ENCODE data around the gene NUMB.

NUMB gene

DNA sequence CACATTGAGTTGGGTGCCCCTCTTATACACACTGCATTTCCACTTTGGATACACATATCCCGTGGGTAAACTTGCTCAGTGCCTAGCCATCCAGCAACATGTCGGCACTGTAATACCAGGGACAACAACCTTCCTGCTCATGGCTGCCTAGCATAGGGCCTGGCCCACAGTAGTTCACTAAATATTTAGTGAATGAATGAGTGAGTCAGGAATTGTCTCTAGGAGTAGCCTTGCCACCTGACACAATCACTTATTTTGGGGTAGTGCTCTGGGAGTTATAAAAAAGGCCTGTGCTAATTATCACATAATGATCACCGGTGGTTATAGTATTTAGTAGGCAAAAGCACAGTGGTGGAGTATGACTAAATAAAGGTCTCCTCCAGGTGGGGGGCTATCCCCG lies 8.5 kb upstream of the NUMB start:
- no peaks in the 10 kb centered on the region for H3K9me3 ChIP-seq (ENCODE audit: control extremely low read depth in 1 of 5, control insufficient read depth in 4 of 5, insufficient read depth in 2 of 5, low read depth in 1 of 5, low read length in 4 of 5)
- ChIA-PET POLR2A (interaction anchor here (0.7 kb wide), 1 partner anchor 273 kb away, joined by 5 read pairs; no protein-coding TSS in a partner anchor), CTCF (interaction anchor here (0.8 to 3.4 kb wide), 5 partner anchors 10 to 235 kb away, joined by 3 to 17 read pairs (median 3); no protein-coding TSS in a partner anchor)
- no peak overlapping the region for H3K4me3 ChIP-seq (ENCODE audit: control insufficient read depth in 1 of 7, extremely low read depth in 1 of 7, insufficient read depth in 4 of 7, low read depth in 2 of 7, low read length in 6 of 7)
- no peaks in the 10 kb centered on the region for H3K27me3 ChIP-seq (replicated peaks in 2 of 5; ENCODE audit: control insufficient read depth in 4 of 5, insufficient read depth in 5 of 5, low read length in 4 of 5)
- no peak for DNase-seq
- H3K4me1 ChIP-seq (ENCODE audit: control extremely low read depth in 1 of 4, control insufficient read depth in 4 of 4, insufficient read depth in 4 of 4, low read length in 3 of 4) = peaks cover 14 to 53% (median 36%) of the 10 kb centered on the region in 4 experiments
- no peak overlapping the region for H3K27ac ChIP-seq (ENCODE audit: insufficient read depth in 1 of 2, low read depth in 1 of 2, low read length in 2 of 2, poor library complexity in 1 of 2, severe bottlenecking in 2 of 2)
- WGBS (ENCODE audit: insufficient coverage) = 100% methylated on average over 2 of the region's 4 CpGs
- H3K36me3 ChIP-seq (ENCODE audit: control insufficient read depth in 4 of 4, insufficient read depth in 4 of 4, low read length in 3 of 4) = no peaks in the 10 kb centered on the region

DNA sequence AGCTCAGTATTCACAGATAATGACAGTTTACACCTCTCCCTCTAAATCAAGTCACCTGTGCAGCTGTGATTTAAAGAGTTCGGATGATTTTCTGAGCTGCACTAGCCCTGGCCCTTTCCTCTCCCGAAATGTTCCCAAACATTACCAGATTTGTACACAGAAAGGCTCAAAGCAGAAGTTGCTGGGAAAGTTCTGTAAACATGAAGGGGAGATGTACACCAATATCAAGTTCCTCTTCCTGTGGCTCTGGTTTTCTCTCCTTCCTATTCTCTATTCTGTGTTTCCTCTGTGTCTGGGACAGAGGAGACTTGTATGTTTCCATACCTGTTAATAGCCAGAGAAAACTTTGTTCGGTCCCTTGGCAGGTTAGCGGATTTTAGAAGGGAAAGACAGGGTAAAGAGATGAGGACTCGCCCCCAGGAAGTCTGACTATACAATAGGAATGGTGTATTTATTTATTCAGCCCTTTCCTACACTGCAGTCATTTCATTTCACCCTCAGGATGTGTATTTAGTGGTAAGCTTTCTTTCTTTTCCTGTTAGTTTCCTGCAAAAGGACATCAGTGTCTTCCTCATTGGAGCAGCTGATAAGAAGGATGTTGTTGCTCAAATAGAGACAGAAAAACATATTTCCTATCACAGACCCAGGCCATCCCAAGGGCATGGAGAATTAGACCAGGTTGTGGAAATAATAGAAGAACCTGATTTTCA lies 7.6 kb upstream of the NUMB start:
- peak in 2 of 3 donors; percentile 48 to 54 for DNase-seq
- Histone ChIP-seq H3K27me3 (replicated peaks in 2 of 5; ENCODE audit: control insufficient read depth in 4 of 5, insufficient read depth in 5 of 5, low read length in 4 of 5) (no peaks in the 10 kb centered on the region), H3K4me3 (ENCODE audit: control insufficient read depth in 1 of 7, extremely low read depth in 1 of 7, insufficient read depth in 4 of 7, low read depth in 2 of 7, low read length in 6 of 7) (peak overlapping the region in 3 of 7 experiments; percentile 26 to 56 (median 39)), H3K27ac (ENCODE audit: insufficient read depth in 1 of 2, low read depth in 1 of 2, low read length in 2 of 2, poor library complexity in 1 of 2, severe bottlenecking in 2 of 2) (no peak overlapping the region), H3K36me3 (ENCODE audit: control insufficient read depth in 4 of 4, insufficient read depth in 4 of 4, low read length in 3 of 4) (no peaks in the 10 kb centered on the region), H3K4me1 (ENCODE audit: control extremely low read depth in 1 of 4, control insufficient read depth in 4 of 4, insufficient read depth in 4 of 4, low read length in 3 of 4) (peaks cover 17 to 62% (median 42%) of the 10 kb centered on the region in 4 experiments), H3K9me3 (ENCODE audit: control extremely low read depth in 1 of 5, control insufficient read depth in 4 of 5, insufficient read depth in 2 of 5, low read depth in 1 of 5, low read length in 4 of 5) (no peaks in the 10 kb centered on the region)
- ChIA-PET CTCF (interaction anchor here (0.8 to 3.4 kb wide), 5 partner anchors 11 to 234 kb away, joined by 3 to 17 read pairs (median 3); no protein-coding TSS in a partner anchor), POLR2A (no interaction called here)
- 0% methylated on average over 1 of the region's 5 CpGs for WGBS (ENCODE audit: insufficient coverage)

DNA sequence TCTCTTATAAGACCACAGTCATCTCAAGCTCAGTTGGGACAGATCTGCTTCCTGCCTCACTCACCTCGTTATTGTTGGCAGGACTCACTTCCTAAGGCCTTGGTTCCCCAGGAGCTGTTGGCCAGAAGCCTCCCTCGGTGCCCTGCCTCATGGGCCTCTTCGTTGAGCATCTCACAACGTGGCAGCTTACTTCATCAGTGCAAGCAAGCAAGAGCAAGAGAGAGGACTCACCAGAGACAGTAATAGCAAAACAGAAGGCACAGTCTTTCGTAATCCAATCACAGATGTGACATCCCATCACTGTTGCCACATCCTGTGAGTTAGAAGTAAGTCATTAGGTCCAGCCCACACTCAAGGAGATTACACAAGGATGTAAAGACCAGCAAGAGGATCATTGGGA lies 5.1 kb upstream of the NUMB start:
- H3K27me3 ChIP-seq (replicated peaks in 2 of 5; ENCODE audit: control insufficient read depth in 4 of 5, insufficient read depth in 5 of 5, low read length in 4 of 5) = no peaks in the 10 kb centered on the region
- peaks cover 20 to 68% (median 47%) of the 10 kb centered on the region in 4 experiments for H3K4me1 ChIP-seq (ENCODE audit: control extremely low read depth in 1 of 4, control insufficient read depth in 4 of 4, insufficient read depth in 4 of 4, low read length in 3 of 4)
- H3K9me3 ChIP-seq (ENCODE audit: control extremely low read depth in 1 of 5, control insufficient read depth in 4 of 5, insufficient read depth in 2 of 5, low read depth in 1 of 5, low read length in 4 of 5) = no peaks in the 10 kb centered on the region
- no peak overlapping the region for H3K27ac ChIP-seq (ENCODE audit: insufficient read depth in 1 of 2, low read depth in 1 of 2, low read length in 2 of 2, poor library complexity in 1 of 2, severe bottlenecking in 2 of 2)
- peak in 2 of 3 donors; percentile 77 to 78 for DNase-seq
- peak overlapping the region in 1 of 7 experiments; percentile 66 for H3K4me3 ChIP-seq (ENCODE audit: control insufficient read depth in 1 of 7, extremely low read depth in 1 of 7, insufficient read depth in 4 of 7, low read depth in 2 of 7, low read length in 6 of 7)
- no peaks in the 10 kb centered on the region for H3K36me3 ChIP-seq (ENCODE audit: control insufficient read depth in 4 of 4, insufficient read depth in 4 of 4, low read length in 3 of 4)
- CTCF ChIA-PET = interaction anchor here (1.5 to 2.5 kb wide), 3 partner anchors 9 to 168 kb away, joined by 6 to 10 read pairs (median 8); no protein-coding TSS in a partner anchor
- POLR2A ChIA-PET = no interaction called here
- WGBS (ENCODE audit: insufficient coverage) = 54% methylated on average over 5 of the region's 5 CpGs

DNA sequence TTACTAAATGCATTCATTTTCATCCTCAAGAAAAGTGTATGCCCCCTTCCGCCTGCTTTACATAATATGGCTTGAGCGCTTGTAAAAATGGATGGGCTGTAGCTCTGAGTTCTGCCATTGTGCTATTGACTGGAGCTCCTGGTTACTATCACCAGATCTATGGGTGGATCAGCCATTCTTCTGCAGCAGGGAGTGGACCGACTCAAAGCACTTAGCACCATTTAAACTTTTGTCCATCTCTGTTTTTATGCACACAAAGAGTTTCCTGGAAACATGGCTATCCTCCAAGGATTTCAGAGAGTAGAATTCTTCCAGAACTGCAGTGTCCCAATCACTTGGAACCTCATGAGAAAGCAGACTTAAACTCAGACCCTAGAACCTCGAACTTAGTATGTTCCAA lies 4.5 kb upstream of the NUMB start:
- Histone ChIP-seq H3K27ac (ENCODE audit: insufficient read depth in 1 of 2, low read depth in 1 of 2, low read length in 2 of 2, poor library complexity in 1 of 2, severe bottlenecking in 2 of 2) (no peak overlapping the region), H3K4me3 (ENCODE audit: control insufficient read depth in 1 of 7, extremely low read depth in 1 of 7, insufficient read depth in 4 of 7, low read depth in 2 of 7, low read length in 6 of 7) (peak overlapping the region in 1 of 7 experiments; percentile 66), H3K27me3 (replicated peaks in 2 of 5; ENCODE audit: control insufficient read depth in 4 of 5, insufficient read depth in 5 of 5, low read length in 4 of 5) (no peaks in the 10 kb centered on the region), H3K4me1 (ENCODE audit: control extremely low read depth in 1 of 4, control insufficient read depth in 4 of 4, insufficient read depth in 4 of 4, low read length in 3 of 4) (peaks cover 20 to 68% (median 47%) of the 10 kb centered on the region in 4 experiments), H3K9me3 (ENCODE audit: control extremely low read depth in 1 of 5, control insufficient read depth in 4 of 5, insufficient read depth in 2 of 5, low read depth in 1 of 5, low read length in 4 of 5) (no peaks in the 10 kb centered on the region), H3K36me3 (ENCODE audit: control insufficient read depth in 4 of 4, insufficient read depth in 4 of 4, low read length in 3 of 4) (no peaks in the 10 kb centered on the region)
- ChIA-PET POLR2A (no interaction called here), CTCF (interaction anchor here (0.6 to 2.5 kb wide), 4 partner anchors 9 to 168 kb away, joined by 3 to 10 read pairs (median 4); no protein-coding TSS in a partner anchor)
- 80% methylated on average over 3 of the region's 4 CpGs for WGBS (ENCODE audit: insufficient coverage)
- DNase-seq = no peak

DNA sequence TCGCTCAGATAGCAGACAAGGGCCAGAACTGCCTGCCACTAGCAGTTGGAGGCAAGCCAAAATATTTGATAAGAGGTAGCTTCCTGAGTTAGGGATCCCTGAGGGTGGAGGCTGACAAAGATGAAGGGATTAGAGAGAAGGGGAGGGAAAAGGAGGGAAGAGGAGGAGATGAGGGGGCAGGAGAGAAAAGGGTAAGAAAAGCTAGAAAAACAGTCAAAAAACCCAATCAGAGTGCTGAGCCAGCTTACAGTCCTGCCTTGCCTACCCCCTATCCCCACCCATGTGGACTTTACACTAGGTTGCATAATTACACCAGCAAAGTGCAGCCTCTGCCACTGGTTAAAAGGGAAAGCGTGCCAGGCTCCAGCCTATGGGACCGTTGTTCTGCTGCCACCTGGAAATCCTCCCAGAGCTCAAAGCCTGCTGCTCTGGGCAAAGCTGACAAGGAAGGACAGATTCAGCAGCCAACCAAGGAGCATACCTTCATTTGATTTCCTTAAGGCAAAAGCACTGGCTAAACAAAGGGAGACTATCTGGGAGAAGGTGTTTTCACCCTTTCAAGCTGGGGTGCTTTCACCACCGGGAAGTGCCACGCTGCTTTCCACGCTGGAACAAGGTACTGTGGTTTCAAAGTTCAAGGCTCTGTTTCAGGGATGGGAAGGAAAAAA lies 3.8 kb upstream of the NUMB start:
- Histone ChIP-seq H3K9me3 (ENCODE audit: control extremely low read depth in 1 of 5, control insufficient read depth in 4 of 5, insufficient read depth in 2 of 5, low read depth in 1 of 5, low read length in 4 of 5) (no peaks in the 10 kb centered on the region), H3K4me1 (ENCODE audit: control extremely low read depth in 1 of 4, control insufficient read depth in 4 of 4, insufficient read depth in 4 of 4, low read length in 3 of 4) (peaks cover 21 to 70% (median 47%) of the 10 kb centered on the region in 4 experiments), H3K27me3 (replicated peaks in 2 of 5; ENCODE audit: control insufficient read depth in 4 of 5, insufficient read depth in 5 of 5, low read length in 4 of 5) (no peaks in the 10 kb centered on the region), H3K4me3 (ENCODE audit: control insufficient read depth in 1 of 7, extremely low read depth in 1 of 7, insufficient read depth in 4 of 7, low read depth in 2 of 7, low read length in 6 of 7) (peak overlapping the region in 3 of 7 experiments; percentile 1 to 66 (median 43)), H3K27ac (ENCODE audit: insufficient read depth in 1 of 2, low read depth in 1 of 2, low read length in 2 of 2, poor library complexity in 1 of 2, severe bottlenecking in 2 of 2) (no peak overlapping the region), H3K36me3 (ENCODE audit: control insufficient read depth in 4 of 4, insufficient read depth in 4 of 4, low read length in 3 of 4) (no peaks in the 10 kb centered on the region)
- DNase-seq = no peak
- CTCF ChIA-PET = interaction anchor here (0.6 to 1.9 kb wide), 6 partner anchors 10 to 167 kb away, joined by 3 to 10 read pairs (median 3); no protein-coding TSS in a partner anchor
- 67% methylated on average over 6 of the region's 6 CpGs for WGBS (ENCODE audit: insufficient coverage)
- POLR2A ChIA-PET = no interaction called here

DNA sequence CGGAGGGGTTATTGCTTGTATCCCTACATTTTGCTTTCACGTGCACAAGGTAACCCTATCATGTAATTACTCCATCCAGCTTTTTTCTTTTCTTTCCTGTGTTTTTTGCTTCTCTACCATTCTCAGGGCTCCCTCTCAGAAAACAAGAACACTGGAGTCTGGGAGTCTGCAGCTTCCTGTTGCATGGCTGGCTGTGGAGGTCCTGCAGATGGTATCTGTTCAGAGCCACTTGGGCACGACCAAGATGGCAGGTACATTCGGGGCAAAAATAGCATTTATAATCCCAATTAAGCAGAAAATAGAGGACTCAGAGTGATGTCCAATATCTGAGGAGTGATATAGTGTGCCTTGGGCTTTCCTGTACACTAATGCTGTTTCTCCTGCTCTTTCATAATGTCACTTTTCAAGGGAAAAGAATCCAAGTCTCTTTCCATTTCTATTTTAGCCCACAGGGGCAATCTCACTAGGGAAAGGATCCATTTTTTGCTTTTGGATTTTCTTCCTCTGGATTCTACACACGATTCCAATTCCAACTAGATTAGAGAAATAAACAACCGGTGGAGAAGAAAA lies 3.2 kb upstream of the NUMB start:
- CTCF ChIA-PET = interaction anchor here (0.8 to 1.2 kb wide), 4 partner anchors 10 to 166 kb away, joined by 3 to 7 read pairs (median 3); no protein-coding TSS in a partner anchor
- Histone ChIP-seq H3K4me1 (ENCODE audit: control extremely low read depth in 1 of 4, control insufficient read depth in 4 of 4, insufficient read depth in 4 of 4, low read length in 3 of 4) (peaks cover 25 to 70% (median 49%) of the 10 kb centered on the region in 4 experiments), H3K27me3 (replicated peaks in 2 of 5; ENCODE audit: control insufficient read depth in 4 of 5, insufficient read depth in 5 of 5, low read length in 4 of 5) (no peaks in the 10 kb centered on the region), H3K36me3 (ENCODE audit: control insufficient read depth in 4 of 4, insufficient read depth in 4 of 4, low read length in 3 of 4) (no peaks in the 10 kb centered on the region), H3K4me3 (ENCODE audit: control insufficient read depth in 1 of 7, extremely low read depth in 1 of 7, insufficient read depth in 4 of 7, low read depth in 2 of 7, low read length in 6 of 7) (peak overlapping the region in 3 of 7 experiments; percentile 6 to 66 (median 18)), H3K9me3 (ENCODE audit: control extremely low read depth in 1 of 5, control insufficient read depth in 4 of 5, insufficient read depth in 2 of 5, low read depth in 1 of 5, low read length in 4 of 5) (no peaks in the 10 kb centered on the region), H3K27ac (ENCODE audit: insufficient read depth in 1 of 2, low read depth in 1 of 2, low read length in 2 of 2, poor library complexity in 1 of 2, severe bottlenecking in 2 of 2) (no peak overlapping the region)
- no peak for DNase-seq
- no CpG with 5 or more reads among the region's 6 CpGs for WGBS (ENCODE audit: insufficient coverage)
- POLR2A ChIA-PET = no interaction called here
